ENCODE data around the gene LYPD6B.
"Not testable (repeated sequence)": the region's sequence is repeated elsewhere in the genome, so short reads cannot be mapped to it uniquely, and the experiment has no call there.

Gene LYPD6B

GRCh38 chr2:149221002-149221401, 182.5 kb downstream of the LYPD6B start:
- no peak for DNase-seq

DNA sequence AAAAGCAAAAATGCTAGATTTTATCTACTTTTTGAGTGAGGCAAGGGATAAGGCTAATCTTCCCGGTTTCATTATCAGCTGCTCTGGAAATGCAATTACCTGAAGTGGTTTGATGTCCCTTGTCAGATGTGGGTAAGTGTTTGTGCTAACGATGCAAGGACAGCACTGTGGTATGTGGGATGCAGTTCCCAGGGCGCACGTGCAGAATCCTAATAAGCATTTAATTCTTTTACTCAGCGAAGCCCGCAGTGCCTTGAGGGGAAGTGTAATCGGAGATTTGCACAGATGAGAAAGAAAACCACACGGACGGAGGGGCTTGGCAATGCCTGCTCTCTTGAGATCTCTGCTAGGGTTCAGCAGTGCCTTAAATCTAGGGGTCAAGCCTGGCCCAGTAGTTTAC, 183.4 kb downstream of the LYPD6B start:
- DNase-seq, result no peak

GRCh38 chr2:149223472-149224095, 185.1 kb downstream of the LYPD6B start:
- DNase-seq, result no peak

DNA sequence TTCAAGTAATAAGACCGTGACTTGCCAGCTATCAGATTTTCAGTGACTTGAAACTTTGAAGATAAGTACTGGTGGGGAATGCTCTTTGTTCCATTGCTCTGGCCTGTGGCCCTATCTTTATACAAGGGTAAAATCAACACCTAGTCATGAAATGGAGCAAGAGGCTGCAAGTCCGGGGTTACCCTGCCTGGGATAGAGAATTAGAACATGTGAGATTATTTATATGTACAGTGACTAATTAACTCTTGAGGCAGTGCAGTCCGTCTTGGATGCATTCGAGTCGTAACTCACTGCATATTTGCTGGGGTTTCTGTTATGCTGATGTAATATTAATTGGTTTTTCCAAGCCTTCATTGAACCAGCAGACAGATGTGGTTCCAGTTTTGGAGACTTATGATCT, 186.0 kb downstream of the LYPD6B start:
- no peak for DNase-seq

DNA sequence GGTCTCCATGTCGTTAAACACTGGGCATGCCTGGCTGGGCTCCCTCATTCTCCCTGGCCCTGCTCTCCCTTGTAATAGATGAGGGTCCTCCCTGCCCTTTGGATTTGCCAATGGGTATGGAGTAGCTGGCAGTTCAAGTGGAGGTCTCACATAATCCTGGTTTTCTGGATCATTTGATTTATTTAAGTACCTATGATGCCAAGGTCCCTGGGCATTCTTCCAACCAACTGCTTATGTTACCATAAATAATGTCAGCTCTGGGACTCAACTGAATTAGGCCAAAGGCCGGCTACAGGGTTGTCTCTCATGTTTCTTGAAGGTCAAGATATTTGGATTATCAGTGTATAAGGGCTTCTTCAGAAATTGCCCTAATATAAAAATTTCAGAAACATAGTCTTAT, 186.9 kb downstream of the LYPD6B start:
- no peak for DNase-seq

GRCh38 chr2:149226790-149227189, 188.3 kb downstream of the LYPD6B start:
- no peak for DNase-seq

- no peak for DNase-seq
Measured at GRCh38 chr2:149235816-149236375, 197.4 kb downstream of the LYPD6B start.

DNA sequence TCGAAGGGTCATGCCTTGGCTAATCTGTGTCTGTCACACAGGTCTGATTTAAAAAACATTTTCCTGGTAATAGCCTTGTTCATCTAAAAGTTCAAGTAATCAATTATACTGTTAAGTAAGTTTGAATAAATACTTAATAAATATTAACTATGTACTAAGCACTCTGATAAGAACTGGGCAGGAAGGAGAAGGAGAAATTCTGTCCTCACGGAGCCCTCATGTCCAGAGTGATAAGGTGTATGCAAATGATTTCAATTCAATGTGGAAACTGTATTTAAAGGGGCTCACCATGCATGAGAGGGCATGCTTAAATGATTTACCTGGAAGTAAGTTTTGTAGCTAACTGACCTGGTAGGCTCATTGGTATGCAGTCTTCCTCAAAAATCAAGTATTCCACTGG, 197.9 kb downstream of the LYPD6B start:
- DNase-seq, result no peak

GRCh38 chr2:149246186-149246585, 207.7 kb downstream of the LYPD6B start:
- DNase-seq, result no peak

GRCh38 chr2:149251436-149251835, 212.9 kb downstream of the LYPD6B start:
- DNase-seq, result not testable (repeated sequence)

GRCh38 chr2:149256877-149257276, 218.4 kb downstream of the LYPD6B start:
- DNase-seq, result not testable (repeated sequence)

GRCh38 chr2:149258531-149258930, 220.0 kb downstream of the LYPD6B start:
- no peak for DNase-seq

DNA sequence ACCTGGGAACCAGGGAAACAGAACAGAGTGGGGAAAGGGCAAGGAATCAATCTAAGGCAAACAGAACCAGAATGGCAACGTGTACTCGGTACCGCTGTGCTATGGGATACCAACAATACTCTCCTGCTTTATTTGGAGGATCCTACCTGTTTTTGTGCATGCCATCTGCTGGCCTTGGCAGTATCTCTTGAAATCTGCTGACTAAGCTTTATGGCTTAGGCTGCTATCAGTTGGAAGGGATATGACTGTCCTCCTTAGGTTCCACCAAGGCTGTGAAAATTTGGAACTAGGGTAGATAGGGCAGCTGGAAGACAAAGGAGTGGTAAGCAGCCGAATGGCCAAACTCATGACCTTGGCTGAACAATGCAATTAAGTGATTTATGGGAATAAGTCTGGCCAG, 220.6 kb downstream of the LYPD6B start:
- DNase-seq, result no peak

DNA sequence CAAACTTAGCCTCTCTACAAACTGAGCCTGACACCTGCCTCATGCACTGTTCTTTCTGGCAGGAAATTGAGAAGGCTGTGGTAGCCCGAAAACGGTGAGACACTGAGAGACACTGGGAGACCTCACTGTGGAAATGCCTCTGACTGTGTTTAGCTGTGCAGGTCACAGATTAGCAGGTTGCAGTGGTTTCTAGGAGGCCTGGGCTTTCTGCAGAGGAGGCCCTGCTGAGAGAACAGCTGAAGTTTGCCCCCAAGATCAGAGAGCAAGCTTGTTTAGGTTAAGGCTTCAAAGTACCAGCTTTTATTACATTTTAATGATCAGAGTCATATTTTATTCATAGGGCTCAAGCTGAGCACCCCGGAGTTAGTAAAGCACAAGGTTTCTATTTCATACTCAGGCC, 223.2 kb downstream of the LYPD6B start:
- no peak for DNase-seq
